Gastroesophageal sphincter (tissue), 4 donors: ENCODE data around the gene CACNA2D3. TPM values are rescaled to one million over a fixed set of nuclear protein-coding genes. Genes with fewer than 3 reads are reported as not detected.

Experiments used
- ATAC-seq: fragments of 150-250 bp; one replicate; pipeline ENCODE4 v1.9.1; 2016; ENCODE audit warnings: mild to moderate bottlenecking, moderate library complexity
- H3K27ac ChIP-seq, 4 donors: fragments of 200-600 bp; sonication (generic) in 3 of 4; 1 replicate in 3 of 4; 2 replicates in 1 of 4; pipeline ENCODE4 v1.5.1; 2016 to 2019
- H3K27me3 ChIP-seq: fragments of 200-600 bp; sonication (generic); one replicate; pipeline ENCODE4 v1.5.1; 2019
- H3K36me3 ChIP-seq, 2 donors: fragments of 200-600 bp; sonication (generic); one replicate each; pipeline ENCODE4 v1.5.1; 2019; ENCODE audit warnings: control low read depth in 1 of 2
- H3K4me1 ChIP-seq, 3 donors: fragments of 200-600 bp; sonication (generic); 1 replicate in 2 of 3; 2 replicates in 1 of 3; pipeline ENCODE4 v1.5.1; 2016 to 2019; ENCODE audit warnings: control low read depth in 2 of 3
- H3K4me3 ChIP-seq, 2 donors: fragments of 200-600 bp; sonication (generic); one replicate each; pipeline ENCODE4 v1.5.1; 2019; ENCODE audit warnings: mild to moderate bottlenecking in 1 of 2, moderate library complexity in 1 of 2
- H3K9me3 ChIP-seq, 3 donors: fragments of 200-600 bp; sonication (generic); one replicate each; pipeline ENCODE4 v1.5.1; 2017 to 2019; ENCODE audit warnings: control low read depth in 2 of 3
- CTCF ChIP-seq, 4 experiments: fragments of 200-600 bp in 2 of 4; fragments of 450-650 bp in 2 of 4; sonication (generic) in 1 of 4; IDR thresholded peaks; one replicate each; pipeline ENCODE4 v1.5.1; 2017 to 2019; ENCODE audit warnings: antibody characterized with exemption in 4 of 4, mild to moderate bottlenecking in 2 of 4, moderate library complexity in 2 of 4
- EP300 ChIP-seq: sonication (generic); formaldehyde crosslinking; IDR thresholded peaks from one replicate; pipeline ENCODE4 v1.6.1; 2017; ENCODE audit warnings: antibody characterized with exemption, mild to moderate bottlenecking
- POLR2A ChIP-seq, 2 donors: fragments of 450-650 bp; IDR thresholded peaks; one replicate each; pipeline ENCODE4 v1.6.1; 2017; ENCODE audit warnings: antibody characterized with exemption in 2 of 2, mild to moderate bottlenecking in 2 of 2, moderate library complexity in 1 of 2
- POLR2AphosphoS5 ChIP-seq: sonication (generic); formaldehyde crosslinking; IDR thresholded peaks from one replicate; pipeline ENCODE4 v1.6.1; 2017; ENCODE audit warnings: antibody characterized with exemption
- WGBS, 2 donors: methylation state at CpG; one replicate each; pipeline ENCODE4 v1.1.5; 2018; ENCODE audit warnings: low coverage in 1 of 2; 5-methylcytosine and 5-hydroxymethylcytosine counted together
- total RNA-seq, 4 donors: library from RNA; depleted of rRNA; stranded (reverse); fragments of >200 nt; gene quantifications; one replicate each; pipeline ENCODE4 v1.1.0, GENCODE V29; 2016

Gene CACNA2D3
- total RNA-seq, 4 donors from 2014 or later: 0.94 to 6.5 (median 3.5) TPM

- TF ChIP-seq POLR2A (IDR thresholded peaks at IDR 0.05) (no peak), EP300 (no peak), CTCF (IDR thresholded peaks at IDR 0.05) (no peak), POLR2AphosphoS5 (no peak)
- no peak overlapping the region for H3K4me3 ChIP-seq
- ATAC-seq: no peak
- no peaks in the 10 kb centered on the region for H3K36me3 ChIP-seq
- H3K4me1 ChIP-seq: no peaks in the 10 kb centered on the region
- H3K9me3 ChIP-seq: no peaks in the 10 kb centered on the region
- H3K27ac ChIP-seq: no peak overlapping the region
- no peaks in the 10 kb centered on the region for H3K27me3 ChIP-seq
- 75 to 100% methylated on average over 1 to 5 of the region's 5 CpGs for WGBS, 2 donors
Observed at GRCh38 chr3:54936561-54936960, 814.2 kb downstream of the CACNA2D3 start.

- Histone ChIP-seq H3K9me3 (no peaks in the 10 kb centered on the region), H3K4me1 (no peaks in the 10 kb centered on the region), H3K4me3 (no peak overlapping the region), H3K27ac (no peak overlapping the region), H3K36me3 (no peaks in the 10 kb centered on the region), H3K27me3 (no peaks in the 10 kb centered on the region)
- no peak for ATAC-seq
- TF ChIP-seq POLR2A (IDR thresholded peaks at IDR 0.05) (no peak), EP300 (no peak), CTCF (IDR thresholded peaks at IDR 0.05) (no peak), POLR2AphosphoS5 (no peak)
- WGBS, 2 donors: 63% methylated on average over 5 of the region's 6 CpGs; no CpG with 5 or more reads in 1 of the 2 donors
Observed at GRCh38 chr3:54939557-54940300, 817.4 kb downstream of the CACNA2D3 start.

GRCh38 chr3:54940971-54941370 is 818.6 kb downstream of the CACNA2D3 start:
- whole genome bisulfite sequencing, 2 donors: 59 to 64% methylated on average over 2 of the region's 2 CpGs
- no peak for ATAC-seq
- Histone ChIP-seq H3K27ac (no peak overlapping the region), H3K4me1 (no peaks in the 10 kb centered on the region), H3K36me3 (no peaks in the 10 kb centered on the region), H3K27me3 (no peaks in the 10 kb centered on the region), H3K9me3 (no peaks in the 10 kb centered on the region), H3K4me3 (no peak overlapping the region)
- TF ChIP-seq CTCF (IDR thresholded peaks at IDR 0.05) (no peak), POLR2AphosphoS5 (no peak), EP300 (no peak)

GRCh38 chr3:54941690-54942362 is 819.5 kb downstream of the CACNA2D3 start:
- Histone ChIP-seq H3K27ac (no peak overlapping the region), H3K27me3 (no peaks in the 10 kb centered on the region), H3K4me1 (no peaks in the 10 kb centered on the region), H3K9me3 (no peaks in the 10 kb centered on the region), H3K4me3 (no peak overlapping the region), H3K36me3 (no peaks in the 10 kb centered on the region)
- ATAC-seq: no peak
- no peak for TF ChIP-seq POLR2A (IDR thresholded peaks at IDR 0.05)
- TF ChIP-seq EP300: no peak
- no peak for TF ChIP-seq POLR2AphosphoS5
- TF ChIP-seq CTCF (IDR thresholded peaks at IDR 0.05): no peak
- WGBS, 2 donors: 86 to 100% methylated on average over 1 to 5 of the region's 7 CpGs
